Measurements from ENCODE around the gene CLEC12A.
A peak's percentile ranks its signal among the peaks of the same experiment; 100 is the strongest.

The CLEC12A gene

DNA sequence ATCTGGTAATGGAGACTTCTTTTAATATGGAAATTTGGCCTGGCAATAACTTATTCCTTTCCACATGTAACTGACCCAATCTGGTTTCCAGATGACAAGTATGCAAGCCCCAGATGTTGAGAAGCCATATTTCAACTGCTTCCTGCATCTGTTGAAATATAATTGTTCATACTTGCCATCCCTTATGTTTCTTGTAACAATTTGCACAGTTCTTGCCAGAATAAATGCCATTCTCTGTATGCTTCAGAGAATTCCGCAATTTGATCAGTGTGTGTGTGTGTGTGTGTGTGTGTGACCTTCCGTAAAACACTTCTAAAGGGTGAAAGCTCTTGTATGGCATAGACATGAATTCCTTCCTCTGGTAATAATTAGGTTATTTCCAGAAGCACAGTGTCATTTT lies 37.3 kb upstream of the CLEC12A start:
- TF ChIP-seq, protein P1, sequence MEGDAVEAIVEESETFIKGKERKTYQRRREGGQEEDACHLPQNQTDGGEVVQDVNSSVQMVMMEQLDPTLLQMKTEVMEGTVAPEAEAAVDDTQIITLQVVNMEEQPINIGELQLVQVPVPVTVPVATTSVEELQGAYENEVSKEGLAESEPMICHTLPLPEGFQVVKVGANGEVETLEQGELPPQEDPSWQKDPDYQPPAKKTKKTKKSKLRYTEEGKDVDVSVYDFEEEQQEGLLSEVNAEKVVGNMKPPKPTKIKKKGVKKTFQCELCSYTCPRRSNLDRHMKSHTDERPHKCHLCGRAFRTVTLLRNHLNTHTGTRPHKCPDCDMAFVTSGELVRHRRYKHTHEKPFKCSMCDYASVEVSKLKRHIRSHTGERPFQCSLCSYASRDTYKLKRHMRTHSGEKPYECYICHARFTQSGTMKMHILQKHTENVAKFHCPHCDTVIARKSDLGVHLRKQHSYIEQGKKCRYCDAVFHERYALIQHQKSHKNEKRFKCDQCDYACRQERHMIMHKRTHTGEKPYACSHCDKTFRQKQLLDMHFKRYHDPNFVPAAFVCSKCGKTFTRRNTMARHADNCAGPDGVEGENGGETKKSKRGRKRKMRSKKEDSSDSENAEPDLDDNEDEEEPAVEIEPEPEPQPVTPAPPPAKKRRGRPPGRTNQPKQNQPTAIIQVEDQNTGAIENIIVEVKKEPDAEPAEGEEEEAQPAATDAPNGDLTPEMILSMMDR (IDR thresholded peaks at IDR 0.05; ENCODE audit: low read length), result no peak
- TF ChIP-seq EZH2 (optimal IDR thresholded peaks at IDR 0.05; ENCODE audit: low read depth, low read length) (no peak), EZH2phosphoT487 (IDR thresholded peaks at IDR 0.05; ENCODE audit: low read length) (no peak)
- no peaks in the 10 kb centered on the region for H3K36me3 ChIP-seq (replicated peaks; ENCODE audit: insufficient read depth, low read length)
- H3K4me2 ChIP-seq (ENCODE audit: low read depth, low read length), result no peak overlapping the region
- no peaks in the 10 kb centered on the region for H3K79me2 ChIP-seq (ENCODE audit: low read length)
- H4K20me1 ChIP-seq (ENCODE audit: insufficient read depth, low read length), result no peaks in the 10 kb centered on the region
- H3K9me3 ChIP-seq (replicated peaks; ENCODE audit: insufficient read depth, low read length), result no peaks in the 10 kb centered on the region
- no peak for DNase-seq
- no peak overlapping the region for H3K9ac ChIP-seq (ENCODE audit: low read length)
- H3K27me3 ChIP-seq (replicated peaks; ENCODE audit: insufficient read depth, low read length), result no peaks in the 10 kb centered on the region
- no peaks in the 10 kb centered on the region for H3K4me1 ChIP-seq (ENCODE audit: low read length)
- H3K9me2 ChIP-seq (replicated peaks; ENCODE audit: insufficient read depth, low read length), result no peaks in the 10 kb centered on the region
- H3F3A ChIP-seq (ENCODE audit: insufficient read depth, low read length), result no peaks in the 10 kb centered on the region
- H3K27ac ChIP-seq (ENCODE audit: low read length), result no peak overlapping the region
- no peak overlapping the region for H3K4me3 ChIP-seq (ENCODE audit: low read length)
- H2AFZ ChIP-seq (ENCODE audit: low read length), result no peak overlapping the region

DNA sequence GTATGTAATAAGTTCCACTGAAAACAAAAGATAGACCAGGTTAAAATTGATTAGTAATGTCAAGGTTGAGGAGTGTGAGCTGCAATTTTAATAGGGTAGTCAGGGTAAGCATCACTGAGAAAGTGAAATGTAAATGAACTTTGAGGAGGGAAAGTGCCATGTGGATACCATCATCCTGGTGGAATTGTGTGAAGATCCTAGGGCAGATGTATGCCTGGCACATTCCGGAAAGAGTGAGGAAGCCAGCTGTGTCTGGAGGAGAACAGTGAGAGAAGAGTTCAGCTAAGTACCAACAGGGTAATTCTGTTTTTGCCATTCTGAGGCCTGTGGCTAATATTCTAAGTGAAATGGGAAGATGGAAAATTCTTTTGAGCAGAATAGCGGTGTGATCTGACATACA lies 36.2 kb upstream of the CLEC12A start:
- H4K20me1 ChIP-seq (ENCODE audit: insufficient read depth, low read length), result no peaks in the 10 kb centered on the region
- no peak overlapping the region for H3K4me3 ChIP-seq (ENCODE audit: low read length)
- H2AFZ ChIP-seq (ENCODE audit: low read length), result no peak overlapping the region
- no peaks in the 10 kb centered on the region for H3F3A ChIP-seq (ENCODE audit: insufficient read depth, low read length)
- H3K79me2 ChIP-seq (ENCODE audit: low read length), result no peaks in the 10 kb centered on the region
- no peak overlapping the region for H3K9ac ChIP-seq (ENCODE audit: low read length)
- H3K4me2 ChIP-seq (ENCODE audit: low read depth, low read length), result no peak overlapping the region
- no peak overlapping the region for H3K27ac ChIP-seq (ENCODE audit: low read length)
- H3K4me1 ChIP-seq (ENCODE audit: low read length), result no peaks in the 10 kb centered on the region
- no peaks in the 10 kb centered on the region for H3K9me3 ChIP-seq (replicated peaks; ENCODE audit: insufficient read depth, low read length)
- H3K36me3 ChIP-seq (replicated peaks; ENCODE audit: insufficient read depth, low read length), result no peaks in the 10 kb centered on the region
- no peaks in the 10 kb centered on the region for H3K27me3 ChIP-seq (replicated peaks; ENCODE audit: insufficient read depth, low read length)
- no peaks in the 10 kb centered on the region for H3K9me2 ChIP-seq (replicated peaks; ENCODE audit: insufficient read depth, low read length)
- no peak for DNase-seq
- TF ChIP-seq EZH2phosphoT487 (IDR thresholded peaks at IDR 0.05; ENCODE audit: low read length) (no peak), EZH2 (optimal IDR thresholded peaks at IDR 0.05; ENCODE audit: low read depth, low read length) (no peak)
- TF ChIP-seq, protein P1 (IDR thresholded peaks at IDR 0.05; ENCODE audit: low read length), result no peak

DNA sequence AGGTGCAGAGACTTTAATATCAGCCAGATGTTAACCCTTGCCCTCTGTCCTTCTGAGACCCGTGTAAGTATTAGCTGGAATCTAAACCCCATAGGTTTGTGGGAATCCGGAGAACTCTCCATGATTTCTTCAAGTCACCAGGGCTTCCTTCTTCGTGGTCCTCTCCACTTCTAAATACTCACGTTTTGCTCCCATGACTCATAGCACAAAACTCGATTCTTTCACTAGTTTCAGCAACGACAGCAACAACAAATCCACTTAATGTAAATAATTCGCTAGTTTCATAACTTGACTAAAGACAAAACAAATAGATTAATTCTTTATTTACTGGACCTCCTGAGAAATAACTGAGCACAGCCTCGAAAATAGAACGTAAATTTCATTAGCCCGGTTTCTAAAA lies 34.6 kb upstream of the CLEC12A start:
- no peak overlapping the region for H3K9ac ChIP-seq (ENCODE audit: low read length)
- no peaks in the 10 kb centered on the region for H3F3A ChIP-seq (ENCODE audit: insufficient read depth, low read length)
- no peak for DNase-seq
- H3K27me3 ChIP-seq (replicated peaks; ENCODE audit: insufficient read depth, low read length), result peaks cover 9% of the 10 kb centered on the region
- peak overlapping the region; percentile 38 for H3K4me2 ChIP-seq (ENCODE audit: low read depth, low read length)
- no peak overlapping the region for H3K27ac ChIP-seq (ENCODE audit: low read length)
- H3K4me1 ChIP-seq (ENCODE audit: low read length), result no peaks in the 10 kb centered on the region
- TF ChIP-seq, protein P1 (IDR thresholded peaks at IDR 0.05; ENCODE audit: low read length), result no peak
- TF ChIP-seq EZH2 (optimal IDR thresholded peaks at IDR 0.05; ENCODE audit: low read depth, low read length) (no peak), EZH2phosphoT487 (IDR thresholded peaks at IDR 0.05; ENCODE audit: low read length) (no peak)
- no peaks in the 10 kb centered on the region for H3K9me2 ChIP-seq (replicated peaks; ENCODE audit: insufficient read depth, low read length)
- H3K36me3 ChIP-seq (replicated peaks; ENCODE audit: insufficient read depth, low read length), result no peaks in the 10 kb centered on the region
- H4K20me1 ChIP-seq (ENCODE audit: insufficient read depth, low read length), result no peaks in the 10 kb centered on the region
- no peak overlapping the region for H3K4me3 ChIP-seq (ENCODE audit: low read length)
- no peak overlapping the region for H2AFZ ChIP-seq (ENCODE audit: low read length)
- no peaks in the 10 kb centered on the region for H3K9me3 ChIP-seq (replicated peaks; ENCODE audit: insufficient read depth, low read length)
- no peaks in the 10 kb centered on the region for H3K79me2 ChIP-seq (ENCODE audit: low read length)
